ENCODE results near the gene RGS6.

RGS6 gene

DNA sequence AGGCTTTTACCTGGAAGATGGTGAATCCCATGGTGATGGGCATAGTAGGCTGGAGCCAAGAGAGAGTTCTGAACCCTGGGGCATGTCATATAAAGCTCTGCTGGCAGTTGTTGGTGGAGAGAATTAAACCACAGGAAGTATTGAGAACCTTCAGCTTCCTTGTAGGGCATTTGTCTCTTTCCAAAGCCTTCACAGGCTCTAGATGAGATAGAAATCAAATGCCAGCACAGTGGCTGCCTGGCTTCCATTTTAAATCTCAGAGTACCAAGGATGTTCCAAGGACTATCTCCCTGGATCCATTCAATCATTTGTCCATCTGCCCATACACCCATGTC lies 592.0 kb downstream of the RGS6 start:
- DNase-seq (ENCODE audit: low read depth), result no peak

DNA sequence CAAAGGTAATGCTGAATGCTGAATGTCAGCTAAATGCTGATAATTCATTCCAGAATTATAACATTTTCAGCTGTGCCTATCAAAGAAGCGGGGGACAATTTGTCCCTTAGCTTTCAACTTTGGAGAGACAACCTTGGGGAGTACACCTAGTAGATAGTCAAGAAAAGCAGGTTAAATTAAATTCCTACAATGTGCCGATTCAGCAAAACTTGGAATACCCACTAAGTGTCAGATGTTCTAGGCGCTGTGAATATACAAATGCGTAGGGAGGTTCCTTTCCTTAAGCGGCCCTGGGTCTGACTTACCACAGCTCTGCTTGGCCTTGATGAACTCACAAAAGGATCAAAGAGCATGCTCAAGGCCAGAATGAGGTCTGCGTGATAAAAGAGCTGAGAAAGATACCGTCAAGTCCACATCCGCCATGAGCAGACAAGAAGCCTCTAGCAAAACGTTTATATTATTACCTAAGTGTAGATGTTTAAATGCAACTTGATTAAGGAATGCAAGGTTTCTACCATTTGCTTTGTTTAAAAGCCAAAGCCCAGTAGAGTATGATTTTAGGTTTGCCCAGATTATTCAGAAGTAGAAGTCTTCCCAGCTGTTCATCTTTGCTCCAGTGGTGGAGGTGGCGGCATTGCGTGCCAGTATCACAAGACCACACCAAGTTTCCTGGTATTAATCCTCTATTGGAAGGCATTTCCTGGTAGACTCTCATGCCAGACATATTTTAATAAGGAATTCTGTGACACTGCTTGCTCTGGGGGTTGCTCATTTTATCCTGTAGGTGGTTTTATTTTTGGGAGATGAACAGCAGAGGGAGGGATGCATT lies 593.1 kb downstream of the RGS6 start:
- DNase-seq (ENCODE audit: low read depth), result no peak

DNA sequence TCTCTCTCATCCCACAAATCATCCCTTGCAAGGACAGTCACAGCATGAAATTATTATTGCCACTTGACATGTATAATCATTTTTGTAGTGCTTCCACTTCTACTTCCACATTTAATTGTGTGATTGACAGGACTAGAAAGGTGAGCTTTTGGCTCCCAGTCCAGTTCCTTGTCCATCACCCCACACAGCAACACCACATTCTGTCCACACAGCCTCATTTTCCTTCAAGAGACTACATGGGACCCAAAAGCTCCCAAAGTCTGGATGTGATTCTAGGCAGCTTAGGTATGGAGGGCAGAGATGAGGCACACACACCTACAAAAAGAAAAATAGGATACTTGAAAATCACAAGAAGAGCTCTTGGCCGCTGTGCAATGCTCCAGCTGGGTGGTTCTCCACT lies 595.4 kb downstream of the RGS6 start:
- DNase-seq (ENCODE audit: low read depth), result no peak

DNA sequence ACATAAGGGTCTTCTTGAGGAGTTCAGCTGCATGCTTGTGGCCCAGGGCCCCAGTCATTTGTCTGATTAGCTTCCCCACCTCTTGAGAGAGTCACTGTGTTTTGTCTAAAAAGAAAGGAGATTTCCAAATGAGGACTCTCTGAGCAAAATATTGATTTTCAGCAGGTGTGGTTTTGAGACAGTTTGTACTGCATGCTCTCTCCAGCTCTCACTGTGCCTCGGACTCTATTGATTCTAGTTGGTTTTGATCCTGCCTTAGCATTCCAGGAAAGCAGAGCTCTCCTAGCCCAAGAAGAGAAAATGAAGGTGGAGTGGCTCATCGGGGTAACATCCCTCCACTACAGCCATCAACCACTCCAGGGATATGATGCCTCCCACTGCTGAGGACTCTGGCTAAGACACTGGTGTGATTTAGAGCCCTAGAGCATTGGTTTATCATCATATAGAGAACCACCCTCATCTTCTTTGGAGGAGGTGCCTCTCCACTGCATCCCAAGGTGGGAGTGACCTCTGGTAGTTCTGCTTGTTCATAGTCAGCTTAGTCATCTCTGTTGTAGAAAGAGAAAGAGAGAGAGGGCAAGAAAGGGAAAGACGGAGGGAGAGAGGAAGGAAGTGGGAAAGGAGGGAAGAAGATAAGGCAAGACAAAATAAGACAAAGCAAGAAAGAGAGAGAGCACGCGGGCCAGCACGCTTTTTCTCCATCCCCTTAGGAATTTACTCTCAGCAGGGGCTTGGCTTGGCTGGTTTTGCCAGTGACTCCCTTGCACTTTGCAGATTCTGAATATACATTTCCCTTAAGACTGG lies 596.0 kb downstream of the RGS6 start:
- no peak for DNase-seq (ENCODE audit: low read depth)

DNA sequence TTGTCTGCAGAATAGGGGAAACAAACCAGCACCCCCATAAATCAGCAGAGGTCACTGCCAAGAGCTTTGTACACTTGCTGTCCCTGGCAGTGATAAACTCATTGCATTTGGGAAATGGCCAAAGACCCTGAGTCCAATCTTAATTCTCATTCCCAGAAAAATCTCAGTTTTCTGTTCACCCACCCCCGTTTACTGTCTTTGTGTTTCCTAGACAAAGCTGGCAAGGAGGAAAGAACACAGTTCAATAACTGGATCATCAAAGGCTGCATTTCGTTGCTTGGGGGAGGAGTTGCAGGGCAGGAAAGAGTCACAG lies 596.6 kb downstream of the RGS6 start:
- no peak for DNase-seq (ENCODE audit: low read depth)

DNA sequence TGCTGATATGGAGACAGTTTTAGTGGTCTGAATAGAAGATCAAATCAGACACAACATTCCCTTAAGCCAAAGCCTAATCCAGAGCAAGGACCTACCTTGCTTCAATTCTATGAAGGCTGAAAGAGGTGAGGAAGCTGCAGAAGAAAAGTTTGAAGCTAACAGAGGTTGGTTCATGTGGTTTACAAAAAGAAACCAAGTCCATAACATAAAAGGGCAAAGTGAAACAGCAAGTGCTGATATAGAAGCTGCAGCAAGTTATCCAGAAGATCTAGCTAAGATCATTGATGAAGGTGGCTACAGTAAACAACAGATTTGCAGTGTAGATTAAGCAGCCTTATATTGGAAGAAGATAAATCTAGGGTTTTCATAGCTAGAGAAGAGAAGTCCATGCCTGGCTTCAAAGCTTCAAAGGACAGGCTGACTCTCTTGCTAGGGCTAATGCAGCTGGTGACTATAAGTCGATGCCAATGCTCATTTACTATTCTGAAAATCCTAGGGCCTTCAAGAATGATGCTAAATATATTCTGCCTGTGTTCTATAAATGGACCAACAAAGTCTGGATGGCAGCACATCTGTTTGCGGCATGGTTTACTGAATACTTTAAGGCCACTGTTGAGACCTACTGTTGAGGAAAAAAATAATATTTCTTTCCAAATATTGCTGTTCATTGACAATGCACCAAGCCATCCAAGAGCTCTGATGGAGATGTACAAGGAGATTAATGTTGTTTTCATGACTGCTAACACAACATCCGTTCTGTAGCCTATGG lies 600.6 kb downstream of the RGS6 start:
- no peak for DNase-seq (ENCODE audit: low read depth)

DNA sequence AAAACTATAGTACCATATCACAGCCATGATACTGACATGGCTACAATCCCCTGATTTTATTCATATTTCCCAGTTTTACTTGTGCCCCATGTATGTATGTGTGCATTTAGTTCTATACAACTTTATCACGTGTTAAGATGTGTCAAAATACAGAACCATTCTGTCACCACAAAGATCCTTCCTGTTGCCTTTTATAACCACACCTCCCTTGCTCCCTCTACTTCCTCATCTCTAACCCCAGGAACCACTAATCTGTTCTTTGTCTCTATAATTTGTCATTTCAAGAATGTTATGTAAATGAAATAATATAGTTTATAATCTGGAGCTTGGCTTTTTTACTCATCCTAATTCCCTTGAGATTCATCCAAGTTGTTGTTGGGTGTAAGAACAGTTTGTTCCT lies 603.3 kb downstream of the RGS6 start:
- DNase-seq (ENCODE audit: low read depth), result no peak

DNA sequence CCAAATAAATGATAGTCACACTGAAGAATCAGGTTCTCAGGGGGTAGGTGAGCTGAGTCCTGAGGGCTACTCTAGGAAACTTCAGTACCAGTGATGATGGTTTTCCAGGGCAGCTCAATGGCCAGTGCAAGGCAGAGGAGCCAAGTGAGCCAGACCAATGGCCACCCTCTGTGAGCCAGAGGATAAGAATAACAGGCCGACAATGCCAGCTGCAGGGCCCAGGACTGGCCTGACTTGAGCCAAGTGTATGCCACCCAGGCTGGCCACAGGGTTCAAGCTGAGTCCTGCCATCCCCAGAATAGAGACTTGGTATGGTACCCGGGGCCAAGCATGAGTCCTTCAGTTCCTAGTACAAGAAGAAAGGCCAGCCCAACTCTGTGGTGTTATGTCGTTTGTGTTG lies 606.2 kb downstream of the RGS6 start:
- DNase-seq (ENCODE audit: low read depth), result no peak

DNA sequence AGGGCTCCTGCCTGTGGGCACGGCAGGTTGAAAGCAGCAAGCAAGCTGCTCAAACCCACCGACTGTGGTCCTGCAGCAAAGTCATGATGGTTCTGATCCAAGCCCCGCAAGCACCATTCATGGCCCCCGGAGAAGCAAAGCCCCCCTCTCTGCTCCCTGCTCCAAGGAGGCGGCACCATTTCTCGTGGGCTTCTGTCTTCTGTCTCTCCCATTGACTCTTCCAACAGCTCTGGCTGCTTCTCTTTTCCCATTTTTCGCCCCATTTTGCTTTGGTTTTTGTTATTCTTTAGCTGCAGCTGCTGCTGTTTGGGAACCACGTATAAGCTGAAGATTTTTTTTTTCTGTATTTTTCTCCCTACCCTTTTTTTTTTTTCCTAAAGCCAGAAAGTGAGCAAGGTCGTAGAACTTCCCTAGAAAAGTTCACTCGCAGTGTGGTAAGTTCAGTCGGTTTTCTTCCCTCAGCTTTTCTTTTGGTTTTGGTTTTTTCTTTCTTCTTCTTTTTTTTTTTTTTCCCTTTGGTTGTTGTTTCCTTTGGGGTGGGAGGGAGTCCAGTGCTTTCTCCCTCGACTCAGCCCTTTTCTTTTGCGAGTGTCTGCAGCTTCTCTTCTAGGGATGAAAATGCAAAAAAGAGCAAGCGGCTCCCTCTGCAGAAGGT lies 607.6 kb downstream of the RGS6 start:
- DNase-seq (ENCODE audit: low read depth), result no peak

DNA sequence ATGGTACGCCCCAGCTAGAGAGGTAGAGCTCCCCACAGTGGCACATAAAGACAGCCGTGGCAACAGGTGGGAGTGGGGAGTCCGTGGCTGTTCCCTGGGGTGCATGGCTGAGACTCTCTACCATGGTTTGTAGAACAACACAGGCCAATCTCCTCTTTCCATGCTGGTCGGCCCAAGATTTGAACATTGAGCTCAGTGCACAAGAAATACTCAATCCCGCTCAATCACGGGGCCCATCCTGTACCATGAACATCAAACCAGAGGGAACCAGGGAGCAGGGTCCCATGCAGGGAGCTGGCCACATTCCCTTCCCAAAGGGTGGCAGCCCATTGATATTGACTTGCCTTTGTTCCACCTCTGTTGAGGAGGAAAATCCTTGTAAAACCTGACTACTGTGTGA lies 608.6 kb downstream of the RGS6 start:
- no peak for DNase-seq (ENCODE audit: low read depth)

DNA sequence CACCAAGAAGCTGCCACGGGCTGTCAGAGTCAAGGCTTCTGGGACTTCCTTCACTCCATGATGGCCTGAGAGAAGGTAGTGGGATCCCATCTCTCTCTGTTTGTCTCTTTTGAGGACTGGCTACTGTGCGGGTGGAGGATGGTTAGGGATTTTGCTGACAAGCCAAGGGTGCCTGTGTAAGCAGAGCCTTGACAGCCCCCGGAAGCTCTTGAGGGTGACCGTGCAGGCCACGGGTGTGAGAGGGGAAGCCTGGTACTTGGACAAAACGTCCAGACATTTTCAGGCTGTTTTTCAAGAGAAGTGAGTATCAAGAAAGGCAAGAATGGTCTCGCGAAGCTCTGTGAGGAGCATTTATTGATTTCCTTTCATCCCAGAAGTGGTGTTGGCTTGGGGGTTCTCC lies 609.3 kb downstream of the RGS6 start:
- no peak for DNase-seq (ENCODE audit: low read depth)

DNA sequence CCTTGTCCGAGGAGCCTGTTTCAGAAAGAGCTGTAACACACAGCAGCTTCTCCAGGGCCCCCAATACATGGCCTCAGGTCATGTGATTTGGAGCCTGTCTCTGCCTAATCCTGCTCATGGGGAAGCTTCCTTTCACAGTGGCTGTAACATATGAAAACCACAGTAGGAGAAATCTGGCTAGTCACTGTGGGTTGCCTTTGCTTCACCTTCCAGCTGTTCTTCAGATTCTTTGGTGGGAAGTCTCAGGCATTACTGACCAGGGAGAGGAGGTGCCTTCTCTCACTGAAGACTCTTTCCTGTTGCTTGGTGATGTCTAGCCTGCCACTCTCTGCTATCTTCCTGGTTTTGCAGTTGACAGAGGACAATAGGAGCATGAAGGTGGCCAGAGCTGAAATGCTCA lies 611.1 kb downstream of the RGS6 start:
- no peak for DNase-seq (ENCODE audit: low read depth)

DNA sequence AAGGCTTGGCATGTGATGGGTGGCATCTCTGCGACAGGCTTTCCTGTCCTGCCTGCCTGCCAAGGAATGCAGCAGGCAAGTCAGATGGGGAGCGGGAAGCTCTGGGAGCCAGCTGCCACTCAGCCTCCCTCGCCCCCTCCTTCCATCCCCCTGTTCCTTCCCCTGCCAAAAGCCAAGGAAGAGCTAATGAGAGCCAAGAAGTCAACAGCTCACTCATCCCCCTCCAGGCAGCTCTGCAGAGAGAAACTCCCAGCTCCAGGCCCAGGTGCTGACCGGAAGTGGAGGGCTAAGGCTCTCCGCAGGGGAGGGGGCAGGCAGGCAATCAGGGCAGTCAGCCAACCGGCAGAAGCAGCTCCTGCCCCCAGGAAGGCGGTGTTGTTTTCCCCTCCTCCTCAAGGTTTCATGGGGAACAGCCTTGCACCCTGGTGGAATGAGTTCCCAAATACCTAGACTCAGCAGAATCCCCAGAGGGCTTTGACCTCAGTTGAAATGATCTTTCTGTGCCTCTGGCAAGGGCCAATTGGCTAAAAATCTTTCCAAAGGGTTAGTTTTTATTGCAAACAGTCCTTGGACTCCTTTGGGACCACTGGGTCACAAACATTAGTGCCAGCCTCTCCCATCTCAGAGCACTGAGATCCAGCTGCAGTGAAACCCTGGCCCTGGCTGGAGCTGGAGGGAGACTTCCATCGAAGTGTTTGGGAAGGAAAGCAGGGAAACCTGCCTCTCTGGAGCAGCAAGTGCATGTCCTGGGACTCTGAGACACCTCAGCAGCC lies 612.6 kb downstream of the RGS6 start:
- no peak for DNase-seq (ENCODE audit: low read depth)

DNA sequence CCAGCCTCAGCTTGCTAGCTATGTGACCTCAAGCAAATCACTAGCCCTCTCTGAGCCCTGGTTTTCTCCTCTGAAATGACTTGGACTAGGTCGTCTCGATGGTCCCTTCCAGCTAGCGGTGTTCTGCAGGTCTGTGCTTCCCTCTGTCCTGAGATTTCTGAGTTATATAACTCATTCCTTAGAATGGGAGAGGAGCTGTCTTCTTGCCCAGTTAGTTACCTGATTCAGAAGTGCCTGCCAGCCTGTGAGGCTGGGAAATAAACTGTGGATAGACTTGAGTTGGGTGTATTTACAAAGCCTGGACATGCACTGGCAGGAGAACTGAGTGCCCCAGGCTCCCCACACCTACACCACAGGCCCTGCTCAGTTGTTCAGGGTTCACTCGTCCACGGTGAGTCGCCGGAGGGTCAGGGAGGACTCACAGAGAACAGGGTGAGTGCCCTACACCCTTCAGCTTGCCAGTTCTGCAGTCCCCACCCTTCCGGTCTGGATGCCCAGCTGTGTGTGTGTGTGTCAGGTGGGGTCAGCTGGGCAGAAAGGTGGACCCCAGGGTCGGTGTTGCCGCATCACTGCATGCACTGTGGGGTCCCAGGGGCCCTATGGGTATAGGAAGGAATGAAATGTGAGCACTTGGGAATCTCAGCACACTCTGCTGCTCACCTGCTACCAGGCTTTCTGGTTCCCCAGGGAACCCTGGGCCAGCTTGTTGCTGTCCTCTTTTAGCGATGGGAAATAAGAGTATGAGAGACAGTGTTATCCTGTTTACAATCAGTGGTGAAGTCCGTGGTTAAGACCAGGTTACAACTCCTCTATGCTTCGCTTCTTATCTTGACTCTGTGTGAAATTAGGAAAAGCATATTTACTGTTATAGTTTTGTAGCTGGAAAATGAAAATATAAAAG lies 613.4 kb downstream of the RGS6 start:
- DNase-seq (ENCODE audit: low read depth), result no peak

DNA sequence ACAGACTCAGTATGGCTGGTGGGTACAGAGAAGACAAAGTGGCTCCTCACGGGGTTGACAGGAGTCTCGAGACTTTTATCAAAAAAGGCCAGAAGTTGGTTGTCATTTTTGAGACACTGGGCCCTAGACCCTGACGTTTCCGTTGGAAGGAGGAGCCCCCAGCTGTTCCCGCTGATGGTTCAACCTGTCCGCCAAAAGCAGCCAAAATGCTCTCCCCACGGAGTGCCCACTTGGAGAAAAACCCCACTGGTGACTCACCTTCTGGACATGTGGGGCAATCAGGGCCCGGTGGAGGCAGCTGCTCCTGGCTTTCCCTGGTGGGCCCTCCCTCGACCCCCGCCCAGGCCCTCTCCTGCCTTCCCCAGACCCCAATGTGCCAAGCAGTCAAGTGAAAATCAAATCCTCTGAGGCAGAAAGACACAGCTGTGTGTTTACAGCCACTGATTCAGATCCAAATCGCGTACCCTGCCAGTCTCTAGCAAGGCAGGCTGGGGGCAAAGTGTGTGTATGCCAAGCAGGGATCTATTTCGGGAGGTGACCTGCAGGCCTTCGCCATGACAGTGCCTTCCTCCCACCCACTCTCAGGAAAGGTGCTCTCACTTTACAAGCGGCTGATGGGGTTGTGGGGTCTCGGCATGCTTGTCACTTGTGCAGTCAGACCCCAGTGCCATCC lies 614.3 kb downstream of the RGS6 start:
- DNase-seq (ENCODE audit: low read depth), result no peak

DNA sequence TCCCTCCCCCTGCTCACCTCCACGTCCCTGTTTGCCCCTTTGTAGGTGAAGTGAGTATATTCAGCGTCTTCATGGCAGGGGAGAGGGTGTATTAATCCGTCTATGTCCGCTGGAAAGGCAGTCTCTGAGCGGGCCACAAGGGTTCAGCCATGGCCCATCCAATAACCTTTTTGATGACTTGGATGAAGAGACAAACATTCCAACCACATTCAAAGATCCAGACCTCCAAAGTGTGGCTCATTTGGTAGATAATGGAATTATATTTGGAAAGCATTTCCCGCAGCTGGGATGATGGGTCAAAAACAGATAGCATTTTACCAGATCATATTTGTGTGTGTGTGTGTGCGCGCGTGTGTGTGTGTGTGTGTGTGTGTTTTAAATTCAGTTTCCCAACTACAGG lies 615.8 kb downstream of the RGS6 start:
- no peak for DNase-seq (ENCODE audit: low read depth)

DNA sequence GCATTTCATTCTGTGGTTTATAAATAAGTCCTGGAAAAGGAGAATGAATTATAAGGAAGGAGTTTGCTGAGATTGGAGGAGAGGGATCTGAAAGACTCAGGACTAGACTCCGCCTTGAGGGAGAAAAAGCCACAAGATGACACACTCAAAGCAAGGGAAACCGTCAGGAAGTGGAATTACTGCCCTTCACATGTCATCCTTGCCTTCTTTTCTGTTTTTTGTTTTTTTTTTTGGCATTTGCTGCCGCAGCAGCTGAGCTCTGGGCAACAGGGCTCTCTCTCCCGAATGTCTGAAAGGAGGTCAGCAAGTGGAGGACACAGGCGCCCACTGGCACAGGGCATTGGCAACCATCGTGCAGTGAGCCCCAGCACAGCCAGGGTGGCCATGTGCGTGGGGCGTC lies 616.8 kb downstream of the RGS6 start:
- DNase-seq (ENCODE audit: low read depth), result no peak

DNA sequence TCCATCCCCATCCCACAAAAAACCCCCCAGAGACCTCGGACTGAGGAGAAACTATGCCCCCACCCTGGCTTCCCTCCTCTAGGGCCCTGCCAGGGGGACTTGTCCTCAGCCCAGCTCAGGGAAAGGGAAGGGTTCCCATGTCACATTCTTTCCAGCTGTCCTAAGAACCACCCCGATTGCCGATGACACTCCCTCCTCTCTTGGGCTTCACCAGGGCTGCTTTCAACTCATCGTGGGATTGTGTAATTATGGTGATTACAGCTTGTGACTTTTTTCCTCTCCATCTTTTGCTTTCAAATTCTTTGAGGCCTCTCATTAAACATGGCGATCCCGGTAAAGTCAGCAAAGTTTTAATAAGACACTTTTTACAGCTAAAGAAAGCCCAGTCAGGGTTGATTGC lies 617.6 kb downstream of the RGS6 start:
- no peak for DNase-seq (ENCODE audit: low read depth)

DNA sequence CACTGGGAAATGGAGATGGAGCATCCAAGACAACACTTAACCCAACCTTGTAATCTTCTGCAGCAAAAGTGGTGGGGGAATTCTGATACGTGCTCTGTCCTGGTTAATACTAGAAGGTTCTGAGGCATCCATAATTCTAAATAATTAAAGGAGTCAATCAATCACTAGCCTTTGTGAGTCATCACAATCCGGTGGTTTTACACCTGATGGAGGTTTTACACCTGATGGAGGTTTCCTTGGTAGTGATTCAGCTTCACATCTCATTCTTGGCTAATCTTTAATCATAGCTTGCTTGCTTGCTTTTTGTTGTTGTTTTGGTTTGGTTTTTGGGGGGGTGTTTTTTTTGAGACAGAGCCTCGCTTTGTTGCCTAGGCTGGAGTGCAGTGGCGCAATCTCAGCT lies 618.3 kb downstream of the RGS6 start:
- DNase-seq (ENCODE audit: low read depth), result no peak

DNA sequence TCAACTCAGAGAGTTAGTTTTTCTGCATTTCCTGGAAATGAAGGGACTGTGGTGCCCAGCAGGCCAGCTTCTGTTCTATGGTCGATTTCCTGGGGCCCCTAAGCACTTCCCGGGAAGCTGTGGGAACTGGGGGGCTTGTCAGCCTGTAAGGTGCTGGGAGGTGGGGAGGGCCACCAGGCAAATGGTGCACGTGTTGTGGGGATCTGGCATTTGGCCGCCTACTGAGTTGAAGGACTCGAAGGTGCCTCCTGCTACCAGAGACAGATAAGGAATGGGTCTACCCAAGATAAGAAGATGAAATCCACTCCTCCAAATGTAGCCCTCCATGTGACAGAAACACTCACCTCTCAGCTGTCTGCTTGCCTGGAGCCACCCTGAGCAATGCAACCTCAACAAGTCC lies 620.0 kb downstream of the RGS6 start:
- DNase-seq (ENCODE audit: low read depth), result no peak
